AG09319 (cell line): ENCODE results near the gene WNK2.

Source experiments
- DNase-seq: peaks from one replicate; pipeline ENCODE4 v3.0.0-alpha.2; 2010; ENCODE audit warnings: low read depth; ENCODE audit errors: extremely low read depth
- CTCF ChIP-seq: IDR thresholded peaks from 2 replicates; pipeline ENCODE4 v1.5.1; 2011; ENCODE audit warnings: low read depth, mild to moderate bottlenecking, inconsistent platforms, low read length, moderate library complexity

The WNK2 gene

GRCh38 chr9:93299418-93300174 is 115.7 kb downstream of the WNK2 start:
- no peak for DNase-seq
- TF ChIP-seq CTCF, result no peak

- TF ChIP-seq CTCF, result no peak
- DNase-seq, result no peak
Measured at GRCh38 chr9:93300175-93300572, 116.2 kb downstream of the WNK2 start.

GRCh38 chr9:93300585-93301081 is 116.7 kb downstream of the WNK2 start:
- no peak for TF ChIP-seq CTCF

GRCh38 chr9:93301291-93301811 is 117.4 kb downstream of the WNK2 start:
- no peak for TF ChIP-seq CTCF
- DNase-seq, result no peak

More at GRCh38 chr9:93300585-93301081, 116.7 kb downstream of the WNK2 start:
- no peak for DNase-seq

GRCh38 chr9:93301911-93302541 is 118.1 kb downstream of the WNK2 start:
- no peak for TF ChIP-seq CTCF
- no peak for DNase-seq

GRCh38 chr9:93302586-93303257 is 118.8 kb downstream of the WNK2 start:
- DNase-seq, result peak; percentile 19
- peak; percentile 64 for TF ChIP-seq CTCF

- DNase-seq, result no peak
- TF ChIP-seq CTCF, result no peak
Measured at GRCh38 chr9:93303258-93303771, 119.4 kb downstream of the WNK2 start.
